Ishikawa (cell line): ENCODE measurements around the gene SLC9A9.

Source experiments
- CEBPB ChIP-seq: IDR thresholded peaks from 2 replicates; pipeline ENCODE4 v1.6.1; 2012
- CREB1 ChIP-seq: IDR thresholded peaks from 2 replicates; pipeline ENCODE4 v1.6.1; 2012; ENCODE audit warnings: low read depth
- EGR1 ChIP-seq: IDR thresholded peaks from 2 replicates; pipeline ENCODE4 v1.6.1; 2012
- EP300 ChIP-seq: IDR thresholded peaks from 2 replicates; pipeline ENCODE4 v1.6.1; 2012; ENCODE audit warnings: borderline replicate concordance
- FOXM1 ChIP-seq: IDR thresholded peaks from 2 replicates; pipeline ENCODE4 v1.6.1; 2012; ENCODE audit warnings: low read depth, borderline replicate concordance
- MAX ChIP-seq: IDR thresholded peaks from 2 replicates; pipeline ENCODE4 v1.6.1; 2012
- NFIC ChIP-seq: IDR thresholded peaks from 2 replicates; pipeline ENCODE4 v1.6.1; 2012
- RAD21 ChIP-seq: IDR thresholded peaks from 2 replicates; pipeline ENCODE4 v1.6.1; 2012; ENCODE audit warnings: low read depth
- REST ChIP-seq: IDR thresholded peaks from 2 replicates; pipeline ENCODE4 v1.6.1; 2012; ENCODE audit warnings: low read depth, mild to moderate bottlenecking
- TAF1 ChIP-seq: IDR thresholded peaks from 2 replicates; pipeline ENCODE4 v1.6.1; 2012; ENCODE audit warnings: low read depth, mild to moderate bottlenecking
- TCF12 ChIP-seq: IDR thresholded peaks from 2 replicates; pipeline ENCODE4 v1.6.1; 2012; ENCODE audit warnings: low read depth
- TEAD4 ChIP-seq: IDR thresholded peaks from 2 replicates; pipeline ENCODE4 v1.6.1; 2012
- USF1 ChIP-seq: IDR thresholded peaks from 2 replicates; pipeline ENCODE4 v1.6.1; 2012
- YY1 ChIP-seq: IDR thresholded peaks from 2 replicates; pipeline ENCODE4 v1.6.1; 2012; ENCODE audit warnings: low read depth
- ZBTB7A ChIP-seq: IDR thresholded peaks from 2 replicates; pipeline ENCODE4 v1.6.1; 2012; ENCODE audit warnings: low read depth

Gene SLC9A9

GRCh38 chr3:143531101-143531500 is 317.2 kb downstream of the SLC9A9 start:
- TF ChIP-seq RAD21 (no peak), CREB1 (no peak), MAX (no peak), TCF12 (no peak), YY1 (no peak), ZBTB7A (no peak), TAF1 (no peak), EP300 (no peak), CEBPB (no peak), USF1 (no peak), TEAD4 (no peak), REST (no peak), EGR1 (no peak), NFIC (no peak), FOXM1 (no peak)

- no peak for TF ChIP-seq TCF12
- TF ChIP-seq TEAD4, result no peak
- no peak for TF ChIP-seq MAX
- no peak for TF ChIP-seq CEBPB
- no peak for TF ChIP-seq REST
- no peak for TF ChIP-seq CREB1
Measured at GRCh38 chr3:143529798-143530197, 318.5 kb downstream of the SLC9A9 start.

GRCh38 chr3:143529018-143529478 is 319.2 kb downstream of the SLC9A9 start:
- no peak for TF ChIP-seq ZBTB7A
- no peak for TF ChIP-seq NFIC
- TF ChIP-seq RAD21, result no peak
- TF ChIP-seq CEBPB, result no peak
- no peak for TF ChIP-seq CREB1
- TF ChIP-seq REST, result no peak
- no peak for TF ChIP-seq EP300
- no peak for TF ChIP-seq TCF12

DNA sequence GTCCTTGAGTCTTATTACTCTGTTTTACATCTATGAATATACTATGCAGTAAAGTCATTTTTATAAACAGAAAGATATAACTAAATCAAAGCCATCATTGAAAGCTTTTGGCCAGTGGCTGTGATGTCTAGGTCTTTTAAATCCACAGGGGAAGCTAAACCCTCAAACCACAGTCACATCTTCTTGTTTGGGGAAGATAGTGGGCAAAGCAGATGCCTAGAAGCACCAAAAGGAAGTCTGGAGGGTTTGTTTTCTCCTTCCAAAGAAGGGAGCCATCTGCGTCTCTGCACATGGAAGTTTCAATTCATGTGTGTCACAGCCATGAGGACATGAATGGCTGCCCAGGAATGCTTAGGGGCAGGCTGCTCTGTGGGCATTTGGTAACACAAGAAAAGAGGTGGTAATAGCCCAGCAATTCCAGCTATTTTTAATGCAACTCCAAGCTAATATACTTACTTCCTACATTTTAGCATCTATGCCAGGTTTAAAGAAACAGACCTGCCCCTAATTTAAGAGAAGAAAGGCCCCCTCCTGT is 322.2 kb downstream of the SLC9A9 start:
- TF ChIP-seq RAD21 (no peak), USF1 (no peak), CEBPB (no peak)

GRCh38 chr3:143525408-143525807 is 322.9 kb downstream of the SLC9A9 start:
- TF ChIP-seq USF1, result no peak
- no peak for TF ChIP-seq ZBTB7A
